GM19240 (cell line): ENCODE results near the gene TRIM3.

Experiments
- DNase-seq: peaks from one replicate; pipeline ENCODE4 v3.0.0; 2011; ENCODE audit warnings: low spot score; ENCODE audit not compliant: insufficient read length

The TRIM3 gene

DNA sequence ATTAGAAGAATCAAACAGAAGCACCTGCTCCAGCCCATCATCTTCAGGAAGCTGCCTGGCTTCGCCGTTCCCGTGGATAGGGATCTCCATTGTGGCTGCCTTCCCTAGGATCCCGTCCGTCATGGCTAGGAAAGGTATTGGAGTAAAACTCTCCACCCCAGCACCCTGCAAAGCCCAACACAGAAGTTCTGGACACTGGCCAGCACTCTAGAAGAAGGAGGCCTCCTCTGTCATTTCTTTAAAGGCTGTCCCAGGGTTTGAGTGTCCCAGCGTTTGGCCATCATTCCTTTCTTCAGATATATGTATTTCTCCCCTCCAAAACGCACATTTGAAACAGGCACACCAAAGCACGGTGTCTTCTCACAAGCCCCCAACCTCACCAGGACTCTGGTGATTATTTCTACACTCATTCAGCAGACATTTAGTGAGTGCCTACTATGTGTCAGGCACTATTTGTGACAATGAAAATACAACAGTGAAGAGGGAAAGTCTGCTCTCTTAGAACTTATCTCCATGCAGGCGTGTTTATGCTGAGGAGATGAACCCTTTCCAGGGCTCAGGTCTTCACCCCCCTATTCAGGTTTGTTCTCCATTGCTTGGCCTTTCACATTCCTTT is 6.7 kb upstream of the TRIM3 start:
- no peak for DNase-seq

DNA sequence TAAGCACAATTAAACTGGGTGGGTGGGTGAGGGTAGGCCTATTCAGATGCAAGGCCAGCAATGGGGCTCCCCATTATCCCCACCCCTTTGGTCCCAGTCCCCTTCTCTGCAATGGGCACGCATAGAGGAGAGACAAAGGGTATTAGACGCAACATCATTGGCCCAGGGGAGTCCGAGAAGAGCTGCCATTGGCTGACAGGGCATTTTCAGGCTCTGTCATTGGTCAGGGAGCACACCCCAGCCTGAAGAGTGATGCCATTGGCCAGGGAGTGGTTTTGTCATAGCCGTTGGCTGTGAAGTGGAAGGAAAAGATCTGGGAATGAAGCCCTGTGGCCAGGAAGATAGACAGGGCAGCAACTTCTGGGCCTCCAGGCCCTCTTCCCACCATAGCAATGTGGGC is 2.8 kb upstream of the TRIM3 start:
- no peak for DNase-seq

- no peak for DNase-seq
Observed at GRCh38 chr11:6475936-6476335, 2.2 kb upstream of the TRIM3 start.

- DNase-seq, result no peak
Observed at GRCh38 chr11:6474806-6475500, 1.2 kb upstream of the TRIM3 start.

DNA sequence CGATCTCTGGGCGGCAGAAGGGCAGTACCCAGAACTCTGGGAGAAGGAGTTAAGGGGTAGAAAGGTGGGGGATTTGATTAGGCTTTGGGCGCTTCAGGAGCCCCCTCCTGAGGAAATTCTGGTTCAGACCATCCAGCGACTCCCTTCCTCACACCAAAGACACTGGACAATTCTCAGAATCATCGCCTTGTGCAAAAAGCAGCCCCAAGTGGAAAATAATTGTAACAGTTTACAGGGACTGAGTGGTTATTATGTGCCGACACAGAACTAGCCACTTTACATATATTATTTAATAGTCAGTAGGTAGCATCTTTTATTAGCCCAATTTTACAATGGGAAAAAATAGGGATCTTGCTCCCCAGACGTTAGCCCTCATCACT is 662 bp upstream of the TRIM3 start:
- no peak for DNase-seq

DNA sequence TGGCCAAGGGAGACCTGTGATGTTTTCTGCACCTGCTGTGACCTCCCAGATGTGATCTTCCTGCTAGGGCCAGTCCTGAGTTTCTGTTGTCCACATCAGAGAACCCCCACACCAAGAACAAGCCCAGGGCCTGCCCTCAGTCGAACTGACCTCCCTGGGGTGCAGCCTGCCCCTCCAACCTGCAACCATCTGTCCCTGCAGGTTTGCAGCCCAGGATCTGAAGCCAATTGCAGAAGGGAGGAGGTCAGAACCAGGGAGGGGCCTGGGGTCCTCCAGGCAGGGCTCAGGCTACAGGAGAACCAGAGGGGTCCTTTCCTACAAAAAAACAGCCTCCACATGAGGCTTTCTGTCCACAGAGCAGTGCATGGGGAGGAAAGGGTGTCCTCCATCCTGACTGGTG is 807 bp downstream of the TRIM3 start:
- no peak for DNase-seq

DNA sequence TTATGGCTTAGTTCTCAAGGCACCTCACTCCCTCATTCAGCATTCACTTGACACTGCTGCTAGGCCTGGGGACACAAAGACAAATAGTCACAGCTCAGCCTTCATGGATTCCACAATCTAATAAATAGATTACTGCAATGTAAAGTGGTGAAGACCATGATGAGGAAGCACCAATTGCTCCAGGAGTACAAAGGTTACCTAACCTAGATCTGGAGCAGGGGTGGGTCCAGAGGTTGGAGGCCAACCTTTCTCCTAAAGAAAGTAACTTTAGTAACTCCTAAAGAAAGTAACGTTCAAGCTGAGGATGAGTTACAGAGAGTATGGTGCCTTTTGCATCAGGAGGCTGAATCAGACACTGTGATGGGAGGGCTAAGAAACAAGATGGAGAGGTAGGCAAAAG is 4.1 kb downstream of the TRIM3 start:
- no peak for DNase-seq

DNA sequence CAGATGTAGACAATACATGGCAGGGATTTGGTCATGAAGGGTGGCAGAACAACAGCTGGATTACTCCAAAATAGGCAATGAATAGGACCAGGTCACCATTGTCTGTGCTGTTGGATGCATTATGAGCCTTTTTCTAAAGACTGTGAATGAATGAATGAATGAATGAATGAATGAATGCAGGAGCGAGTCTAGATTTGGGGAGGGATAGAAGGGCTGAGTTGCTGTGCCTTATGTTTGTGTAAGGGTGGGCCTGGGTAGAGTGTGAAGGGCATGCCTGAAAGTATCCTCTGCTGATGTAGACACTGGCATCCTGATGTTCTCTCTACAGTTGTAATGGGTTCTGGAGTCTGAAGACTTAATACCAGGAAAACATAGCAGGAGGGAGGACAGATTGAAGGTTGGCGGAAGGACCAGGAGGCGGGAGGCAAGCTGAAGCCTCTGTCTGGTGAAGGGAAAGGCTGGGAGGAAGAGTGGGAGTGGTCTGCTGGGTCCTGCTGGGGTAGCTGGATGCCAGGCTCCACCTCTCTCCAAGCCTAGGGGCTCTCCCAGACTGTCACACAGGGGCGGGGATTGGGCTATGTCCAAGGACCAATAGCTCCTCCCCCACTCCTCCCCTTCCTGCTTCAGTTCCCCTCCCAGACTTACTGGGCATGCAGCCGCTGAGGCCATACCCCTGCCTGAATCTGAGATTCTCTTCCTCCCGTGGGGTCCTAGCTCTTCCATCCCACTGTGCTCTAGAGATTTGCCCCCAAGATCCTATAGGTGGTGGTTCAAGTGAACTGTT is 4.8 kb downstream of the TRIM3 start:
- DNase-seq, result peak; percentile 80

DNA sequence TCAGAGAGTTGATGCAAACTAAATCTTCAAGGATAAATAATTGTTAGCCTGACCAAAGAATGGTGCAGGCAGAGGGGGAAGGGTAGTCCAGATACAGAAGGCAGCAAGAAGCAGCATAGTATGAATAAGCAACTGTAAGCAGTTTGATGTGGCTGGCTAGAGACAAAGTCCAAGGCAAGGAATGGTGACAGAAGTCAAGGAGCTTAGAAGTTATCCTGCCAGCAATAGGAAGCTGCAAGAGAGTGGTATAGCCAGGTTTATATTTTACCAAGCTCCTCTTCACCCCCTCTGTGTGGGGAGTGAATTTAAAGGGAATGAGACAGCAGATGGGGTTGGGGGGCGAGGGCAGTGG is 14.7 kb downstream of the TRIM3 start:
- no peak for DNase-seq

GRCh38 chr11:6458352-6459098 is 15.2 kb downstream of the TRIM3 start:
- no peak for DNase-seq

- no peak for DNase-seq
Observed at GRCh38 chr11:6457581-6458320, 16.0 kb downstream of the TRIM3 start.

DNA sequence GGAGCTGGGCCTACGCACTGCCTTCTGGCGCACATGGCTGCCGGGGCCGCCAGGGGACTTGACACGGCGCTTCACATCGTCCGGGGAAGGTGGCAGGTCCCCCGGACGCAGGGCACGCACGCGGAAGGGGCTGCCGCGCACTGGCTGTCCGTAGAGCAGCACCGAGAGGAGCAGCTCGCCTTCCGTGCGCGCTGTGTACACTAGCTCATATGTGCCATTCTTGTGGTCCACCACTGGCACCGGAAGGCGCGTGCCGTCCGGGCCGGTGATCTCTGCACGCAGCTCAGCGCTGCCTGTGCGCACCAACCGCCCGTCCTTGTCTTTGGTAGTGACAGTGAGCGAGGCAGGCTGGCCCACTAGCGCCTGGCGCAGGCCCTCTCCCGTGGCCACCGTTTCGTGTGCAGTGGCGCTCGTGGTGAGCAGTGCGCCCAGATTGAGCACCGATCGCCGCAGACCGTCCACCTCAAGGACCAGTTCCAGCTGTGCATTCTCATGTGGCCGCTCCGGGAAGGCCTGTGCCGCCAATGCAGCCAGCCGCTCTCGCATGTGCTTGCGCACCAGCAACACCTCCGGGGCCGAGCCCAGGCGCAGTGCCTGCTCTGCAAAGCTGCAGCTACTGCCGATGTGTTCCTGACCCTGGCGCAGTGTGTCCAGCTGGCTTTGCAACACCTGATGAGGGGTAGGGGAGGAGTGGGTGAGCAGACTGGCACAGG is 17.2 kb downstream of the TRIM3 start:
- no peak for DNase-seq

DNA sequence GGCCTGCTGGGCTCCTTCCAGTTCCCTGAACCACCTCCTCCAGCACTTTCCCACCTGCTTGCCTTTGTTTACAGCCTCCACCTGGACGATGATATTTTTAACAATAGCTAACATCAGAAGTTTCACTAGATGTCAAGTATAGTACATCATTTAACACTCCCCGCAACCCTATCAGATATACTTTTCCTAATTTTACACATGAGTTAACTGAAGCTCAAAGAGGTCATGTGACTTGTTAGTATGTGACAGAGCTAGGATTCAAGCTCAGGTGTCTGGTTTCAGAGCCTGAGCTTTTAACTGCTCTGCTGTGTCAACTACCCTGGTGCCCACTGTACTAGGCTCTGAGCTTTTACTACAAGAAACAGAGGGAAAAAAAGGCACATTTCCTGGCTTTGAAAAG is 18.7 kb downstream of the TRIM3 start:
- DNase-seq, result no peak

DNA sequence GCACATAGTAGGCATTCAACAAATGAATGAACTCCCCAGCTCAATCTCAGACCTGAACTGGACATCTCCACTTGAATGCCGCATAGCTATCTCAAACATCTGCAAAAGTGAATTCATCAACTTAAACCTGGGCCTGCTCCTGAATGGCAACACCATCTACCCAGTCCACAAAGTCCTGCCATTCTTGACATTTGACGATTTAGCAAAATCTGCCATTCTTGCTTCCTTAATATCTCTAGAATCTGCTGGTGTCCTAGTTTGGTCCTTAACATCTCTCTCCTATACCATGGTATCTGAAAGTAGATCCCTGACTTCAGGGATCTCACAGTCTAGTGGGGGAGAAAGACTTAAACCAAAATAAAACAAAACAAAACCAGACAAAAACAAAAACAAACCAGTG is 20.6 kb downstream of the TRIM3 start:
- no peak for DNase-seq

- DNase-seq, result no peak
Observed at GRCh38 chr11:6452219-6452618, 21.5 kb downstream of the TRIM3 start.

- no peak for DNase-seq
Observed at GRCh38 chr11:6448574-6448973, 25.2 kb downstream of the TRIM3 start.

DNA sequence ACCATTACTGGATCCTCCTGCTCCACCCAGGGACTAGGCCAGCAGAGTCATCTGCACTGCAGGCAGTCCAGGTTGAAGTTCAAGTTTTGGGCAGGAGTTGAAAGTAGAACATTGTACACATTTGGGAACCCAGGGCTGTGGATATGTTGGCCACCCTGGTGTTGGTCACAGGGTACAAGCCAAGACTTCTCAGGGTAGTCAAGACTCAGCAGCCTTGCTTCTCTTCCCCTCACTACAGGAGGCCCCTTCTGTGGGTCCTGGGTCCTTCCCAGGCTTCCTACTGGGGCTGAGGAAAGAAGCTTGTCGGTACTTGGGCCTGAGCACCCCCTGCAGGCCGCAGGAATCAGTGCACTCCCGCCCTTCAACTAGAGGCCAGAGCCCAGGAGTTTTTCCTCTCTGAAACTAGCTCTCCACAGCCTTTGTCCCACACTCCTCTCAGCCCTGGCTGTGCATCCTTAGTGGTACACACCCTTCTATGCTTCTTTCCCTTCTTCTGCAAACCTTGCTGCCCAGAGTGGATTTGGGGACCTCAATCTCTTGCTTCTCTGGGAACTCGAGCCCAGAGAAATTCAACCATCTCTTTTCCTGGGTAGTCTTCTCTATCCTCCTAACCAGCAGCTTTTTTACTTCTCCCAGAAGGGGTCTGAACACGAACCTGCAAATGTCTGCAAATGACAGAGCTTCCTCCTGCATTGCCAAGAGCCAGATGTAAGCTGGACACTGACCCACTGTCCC is 30.3 kb downstream of the TRIM3 start:
- DNase-seq, result peak; percentile 50

DNA sequence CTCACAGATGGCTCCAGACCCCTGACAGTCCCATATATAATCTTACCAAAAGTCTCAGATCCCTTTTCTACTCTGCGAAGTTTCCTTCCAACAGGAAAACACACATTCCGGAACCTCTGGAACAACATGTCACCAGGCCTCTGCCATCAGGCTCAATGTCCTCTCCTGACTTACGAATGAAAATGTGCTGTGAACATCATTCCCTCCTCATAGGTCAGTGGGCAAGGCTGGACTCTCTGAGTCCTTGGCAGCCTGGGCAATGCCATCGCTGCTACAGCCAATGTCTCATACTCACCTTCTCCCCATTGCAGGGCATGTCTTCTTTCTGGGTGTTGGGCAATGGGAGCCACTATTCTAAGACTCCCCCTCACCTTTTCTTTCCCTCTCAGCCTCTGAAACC is 31.3 kb downstream of the TRIM3 start:
- no peak for DNase-seq

DNA sequence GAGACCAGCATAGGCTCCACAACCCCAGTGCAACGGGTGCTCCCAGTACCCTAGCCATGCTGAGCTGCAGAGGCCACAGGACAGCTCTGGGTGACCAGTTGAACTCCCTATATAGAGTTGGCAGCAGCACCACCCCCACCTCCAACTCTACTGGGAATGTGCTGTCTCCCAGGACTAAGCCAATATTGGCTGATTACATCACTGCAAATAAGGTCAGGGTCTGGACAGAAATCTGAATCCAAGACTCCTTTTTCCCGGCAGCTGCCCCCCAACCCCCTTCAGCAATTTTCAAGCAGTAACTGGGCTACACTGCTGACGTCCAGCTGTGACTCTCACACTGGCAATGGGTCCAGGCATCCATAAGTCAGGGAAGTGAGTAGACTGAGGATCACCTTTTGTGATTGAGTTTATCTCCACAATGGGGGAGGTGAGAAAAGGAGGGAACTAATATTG is 32.8 kb downstream of the TRIM3 start, which contains the start of gene HPX:
Gene HPX (minus strand): TSS at position 82 of the 453 bp plus-strand sequence. CDS start 24 bp downstream, at position 58.
- DNase-seq, result no peak
